Glutamatergic neuron (in vitro differentiated cells): Measurements from ENCODE around the gene APMAP. TPM values are rescaled to one million over a fixed set of nuclear protein-coding genes. Genes with fewer than 3 reads are reported as not detected.

Experiments
- DNase-seq: peaks from one replicate; pipeline ENCODE4 v3.0.0; 2022
- H3K27ac Mint-ChIP-seq: one replicate; pipeline ENCODE4 v1.8.0; 2020; ENCODE audit warnings: mild to moderate bottlenecking, mixed read lengths, inconsistent platforms; ENCODE audit not compliant: unreplicated experiment
- H3K27me3 Mint-ChIP-seq: one replicate; pipeline ENCODE4 v1.8.0; 2020; ENCODE audit warnings: mild to moderate bottlenecking, moderate library complexity, mixed read lengths, inconsistent platforms; ENCODE audit not compliant: unreplicated experiment
- H3K36me3 Mint-ChIP-seq: one replicate; pipeline ENCODE4 v1.8.0; 2020; ENCODE audit warnings: mild to moderate bottlenecking, mixed read lengths, inconsistent platforms; ENCODE audit not compliant: unreplicated experiment
- H3K4me1 Mint-ChIP-seq: one replicate; pipeline ENCODE4 v1.8.0; 2020; ENCODE audit warnings: mild to moderate bottlenecking, low read depth, mixed read lengths, inconsistent platforms; ENCODE audit not compliant: unreplicated experiment
- H3K4me3 Mint-ChIP-seq: one replicate; pipeline ENCODE4 v1.8.0; 2020; ENCODE audit warnings: mild to moderate bottlenecking, mixed read lengths, inconsistent platforms; ENCODE audit not compliant: unreplicated experiment
- H3K9me3 Mint-ChIP-seq: one replicate; pipeline ENCODE4 v1.8.0; 2020; ENCODE audit warnings: mild to moderate bottlenecking, moderate library complexity, mixed read lengths, inconsistent platforms; ENCODE audit not compliant: unreplicated experiment
- CTCF ChIP-seq: fragments of 200-600 bp; sonication (generic); IDR thresholded peaks from one replicate; pipeline ENCODE4 v1.5.0; 2021; ENCODE audit not compliant: partially characterized antibody, unreplicated experiment
- total RNA-seq: library from RNA; stranded (reverse); fragmentation: NEBNext Ultra II Directional; extraction: Animal tissue kit (Norgen Biotek cat#: 25700); gene quantifications from one replicate; pipeline ENCODE4 v1.2.1, GENCODE V29; 2021; ENCODE audit not compliant: unreplicated experiment

The APMAP gene
- total RNA-seq, 1 donor from 2014 or later, result 218 TPM

DNA sequence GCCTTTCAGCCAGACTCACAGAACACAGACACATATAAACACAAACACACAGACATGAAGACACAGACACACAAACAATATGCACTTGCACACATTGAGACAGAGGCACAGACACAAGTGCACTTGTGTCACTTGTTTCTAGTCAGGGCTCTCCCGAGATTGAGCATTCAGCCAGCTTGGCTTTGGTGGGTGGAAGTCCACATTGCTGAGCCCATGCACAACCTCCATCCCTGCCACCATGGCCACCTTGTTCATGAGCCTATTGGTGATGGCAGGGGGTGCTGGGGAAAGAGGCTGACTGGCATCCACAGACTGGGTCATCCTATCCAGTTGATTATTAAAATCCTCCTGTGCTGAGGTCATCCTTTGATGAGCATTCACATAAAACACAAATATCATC lies 55.0 kb downstream of the APMAP start:
- TF ChIP-seq CTCF, result no peak
- Mint-ChIP-seq H3K4me3 (no peak overlapping the region), H3K36me3 (peaks cover 21% of the 10 kb centered on the region), H3K4me1 (no peaks in the 10 kb centered on the region), H3K27ac (no peak overlapping the region), H3K9me3 (peaks cover 5% of the 10 kb centered on the region), H3K27me3 (peaks cover 2% of the 10 kb centered on the region)
- DNase-seq, result no peak

- H3K9me3 Mint-ChIP-seq, result peaks cover 3% of the 10 kb centered on the region
- DNase-seq, result no peak
- H3K36me3 Mint-ChIP-seq, result peaks cover 14% of the 10 kb centered on the region
- H3K4me1 Mint-ChIP-seq, result no peaks in the 10 kb centered on the region
- no peaks in the 10 kb centered on the region for H3K27me3 Mint-ChIP-seq
- H3K4me3 Mint-ChIP-seq, result no peak overlapping the region
- H3K27ac Mint-ChIP-seq, result no peak overlapping the region
- TF ChIP-seq CTCF, result no peak
Observed at GRCh38 chr20:24936526-24937407, 55.8 kb downstream of the APMAP start.

DNA sequence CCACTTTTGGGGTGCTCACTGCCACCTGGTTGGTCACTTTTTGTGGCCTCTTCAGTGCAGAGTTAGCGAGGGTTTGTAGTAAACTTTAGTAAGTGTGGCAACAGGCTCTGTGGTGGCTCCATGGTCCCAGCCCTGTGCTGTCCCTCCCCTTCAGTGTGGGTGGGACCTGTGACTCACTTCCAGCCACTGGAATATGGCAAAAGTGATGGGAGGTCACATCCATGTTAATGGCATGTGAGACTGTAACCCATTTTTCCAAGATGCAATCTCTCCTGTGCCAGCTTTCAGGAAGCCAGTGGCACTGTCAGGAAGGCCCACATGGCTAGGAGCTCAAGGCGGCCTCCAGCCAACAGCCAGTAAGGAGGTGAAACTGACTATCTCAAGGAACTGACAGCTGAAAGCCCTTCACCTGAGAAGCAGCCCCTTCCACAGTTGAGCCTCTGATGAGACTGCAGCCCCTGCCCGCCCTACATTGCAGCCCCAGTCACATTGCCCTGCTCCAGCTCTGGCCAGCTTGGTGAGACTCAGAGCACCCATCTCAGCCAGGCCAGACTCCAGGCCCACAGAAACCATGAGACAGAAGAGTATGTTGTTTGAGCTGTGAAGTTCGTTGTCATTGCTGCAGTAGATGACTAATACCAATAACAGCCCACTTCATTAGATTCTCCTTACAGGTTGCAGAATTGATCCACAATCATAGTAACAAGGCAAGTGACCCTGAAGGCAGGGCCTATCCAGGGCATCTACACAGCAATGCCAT lies 56.6 kb downstream of the APMAP start:
- no peak overlapping the region for H3K4me3 Mint-ChIP-seq
- no peaks in the 10 kb centered on the region for H3K27me3 Mint-ChIP-seq
- H3K36me3 Mint-ChIP-seq, result peaks cover 10% of the 10 kb centered on the region
- H3K4me1 Mint-ChIP-seq, result no peaks in the 10 kb centered on the region
- TF ChIP-seq CTCF, result no peak
- no peak overlapping the region for H3K27ac Mint-ChIP-seq
- peaks cover 3% of the 10 kb centered on the region for H3K9me3 Mint-ChIP-seq
- DNase-seq, result no peak

DNA sequence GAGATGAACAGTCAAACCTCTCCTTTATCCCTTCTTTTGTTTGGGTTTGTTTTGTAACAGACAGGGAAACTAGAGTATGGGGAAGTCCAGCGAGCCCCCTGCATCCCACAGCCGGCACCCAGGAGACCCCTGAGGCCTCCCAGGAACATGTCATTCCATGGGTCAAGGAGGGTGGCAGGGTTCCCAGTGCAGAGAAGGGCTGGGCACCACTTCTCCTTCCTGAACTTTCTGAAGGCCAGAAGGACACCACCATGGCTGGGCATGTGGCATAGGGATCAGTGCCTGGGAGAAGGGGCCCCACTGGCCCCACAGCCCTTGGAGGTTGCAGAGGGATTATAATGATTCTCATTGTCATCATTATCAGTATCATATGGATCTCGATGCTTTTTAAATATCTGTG lies 57.4 kb downstream of the APMAP start:
- TF ChIP-seq CTCF, result no peak
- H3K27me3 Mint-ChIP-seq, result no peaks in the 10 kb centered on the region
- no peak for DNase-seq
- peaks cover 3% of the 10 kb centered on the region for H3K9me3 Mint-ChIP-seq
- H3K27ac Mint-ChIP-seq, result no peak overlapping the region
- H3K4me3 Mint-ChIP-seq, result no peak overlapping the region
- H3K4me1 Mint-ChIP-seq, result peaks cover 2% of the 10 kb centered on the region
- H3K36me3 Mint-ChIP-seq, result peaks cover 1% of the 10 kb centered on the region

- Mint-ChIP-seq H3K27ac (no peak overlapping the region), H3K9me3 (peaks cover 3% of the 10 kb centered on the region), H3K4me3 (no peak overlapping the region), H3K4me1 (peaks cover 5% of the 10 kb centered on the region), H3K36me3 (no peaks in the 10 kb centered on the region), H3K27me3 (no peaks in the 10 kb centered on the region)
- no peak for TF ChIP-seq CTCF
- no peak for DNase-seq
Observed at GRCh38 chr20:24934716-24935115, 57.8 kb downstream of the APMAP start.
